Lower leg skin (tissue), 4 donors: ENCODE measurements around the gene APBB2. TPM values are rescaled to one million over a fixed set of nuclear protein-coding genes. Genes with fewer than 3 reads are reported as not detected.
"Not testable (repeated sequence)": the region's sequence is repeated elsewhere in the genome, so short reads cannot be mapped to it uniquely, and the experiment has no call there.

ENCODE experiments used
- DNase-seq, 2 donors: peaks; one replicate each; pipeline ENCODE4 v3.0.0-alpha.2; 2019; ENCODE audit warnings: low spot score in 2 of 2
- H3K4me3 ChIP-seq: fragments of 200-600 bp; sonication (generic); 2 replicates; pipeline ENCODE4 v1.5.1; 2017; ENCODE audit warnings: mild to moderate bottlenecking, low read depth; ENCODE audit not compliant: poor library complexity, severe bottlenecking
- CTCF ChIP-seq, 3 donors: fragments of 450-650 bp; IDR thresholded peaks; one replicate each; pipeline ENCODE4 v1.5.1; 2016; ENCODE audit warnings: antibody characterized with exemption in 3 of 3, mild to moderate bottlenecking in 3 of 3, moderate library complexity in 2 of 3
- POLR2A ChIP-seq, 2 donors: fragments of 450-650 bp; IDR thresholded peaks; one replicate each; pipeline ENCODE4 v1.6.1; 2016 to 2017; ENCODE audit warnings: antibody characterized with exemption in 2 of 2, mild to moderate bottlenecking in 1 of 2, moderate library complexity in 1 of 2
- WGBS, 2 donors: methylation state at CpG; one replicate each; pipeline ENCODE4 v1.1.5; 2018; 5-methylcytosine and 5-hydroxymethylcytosine counted together
- intact Hi-C: fragments of 100-400 bp; cut with DNase I; formaldehyde crosslinking; loops from one replicate; pipeline ENCODE4 v1.15.0; 2023; ENCODE audit warnings: low total_unique reads
- total RNA-seq, 4 donors: library from RNA; depleted of rRNA; stranded (reverse); fragments of >200 nt; gene quantifications; one replicate each; pipeline ENCODE4 v1.1.0, GENCODE V29; 2016

APBB2 gene
- total RNA-seq, 4 donors from 2014 or later, result 24.0 to 49.2 (median 43.3) TPM

- peak in 1 of 2 donors; percentile 60 for DNase-seq
- intact Hi-C loops, result no loop called here
- H3K4me3 ChIP-seq, result no peak overlapping the region
- 54 to 55% methylated on average over 12 of the region's 12 CpGs for WGBS, 2 donors
- no peak for TF ChIP-seq CTCF (IDR thresholded peaks at IDR 0.05)
- no peak for TF ChIP-seq POLR2A (IDR thresholded peaks at IDR 0.05)
Measured at GRCh38 chr4:41060352-41061334, 153.7 kb downstream of the APBB2 start.

- DNase-seq, H3K4me3 ChIP-seq, intact Hi-C loops: not testable (repeated sequence)
- WGBS, 2 donors, result 90 to 93% methylated on average over 9 of the region's 9 CpGs
Measured at GRCh38 chr4:41059411-41059810, 154.9 kb downstream of the APBB2 start.

GRCh38 chr4:41058426-41058825 is 155.9 kb downstream of the APBB2 start:
- intact Hi-C loops, result no loop called here
- no peak for DNase-seq
- 93 to 98% methylated on average over 3 of the region's 3 CpGs for WGBS, 2 donors
- TF ChIP-seq CTCF (IDR thresholded peaks at IDR 0.05) (no peak), POLR2A (IDR thresholded peaks at IDR 0.05) (no peak)
- H3K4me3 ChIP-seq, result no peak overlapping the region

GRCh38 chr4:41057467-41057866 is 156.9 kb downstream of the APBB2 start:
- intact Hi-C loops, result no loop called here
- WGBS, 2 donors, result 70 to 85% methylated on average over 3 of the region's 3 CpGs
- no peak for TF ChIP-seq POLR2A (IDR thresholded peaks at IDR 0.05)
- TF ChIP-seq CTCF (IDR thresholded peaks at IDR 0.05), result no peak
- no peak overlapping the region for H3K4me3 ChIP-seq
- no peak for DNase-seq

- TF ChIP-seq POLR2A (IDR thresholded peaks at IDR 0.05), result no peak
- TF ChIP-seq CTCF (IDR thresholded peaks at IDR 0.05), result no peak
- intact Hi-C loops, result no loop called here
- 83 to 86% methylated on average over 5 of the region's 5 CpGs for WGBS, 2 donors
- DNase-seq, result no peak
- H3K4me3 ChIP-seq, result no peak overlapping the region
Measured at GRCh38 chr4:41052287-41052686, 162.1 kb downstream of the APBB2 start.

GRCh38 chr4:41050880-41051775 is 163.2 kb downstream of the APBB2 start:
- intact Hi-C loops, result no loop called here
- H3K4me3 ChIP-seq, result no peak overlapping the region
- TF ChIP-seq CTCF (IDR thresholded peaks at IDR 0.05), result no peak
- TF ChIP-seq POLR2A (IDR thresholded peaks at IDR 0.05), result no peak
- 73 to 80% methylated on average over 11 of the region's 11 CpGs for WGBS, 2 donors
- no peak for DNase-seq
